ENCODE measurements around the gene PCK1. TPM values are rescaled to one million over a fixed set of nuclear protein-coding genes. Genes with fewer than 3 reads are reported as not detected.
A peak's percentile ranks its signal among the peaks of the same experiment; 100 is the strongest.

PCK1 gene
- total RNA-seq, 4 donors from 2014 or later: 0.56 to 3.4 (median 2.2) TPM

DNA sequence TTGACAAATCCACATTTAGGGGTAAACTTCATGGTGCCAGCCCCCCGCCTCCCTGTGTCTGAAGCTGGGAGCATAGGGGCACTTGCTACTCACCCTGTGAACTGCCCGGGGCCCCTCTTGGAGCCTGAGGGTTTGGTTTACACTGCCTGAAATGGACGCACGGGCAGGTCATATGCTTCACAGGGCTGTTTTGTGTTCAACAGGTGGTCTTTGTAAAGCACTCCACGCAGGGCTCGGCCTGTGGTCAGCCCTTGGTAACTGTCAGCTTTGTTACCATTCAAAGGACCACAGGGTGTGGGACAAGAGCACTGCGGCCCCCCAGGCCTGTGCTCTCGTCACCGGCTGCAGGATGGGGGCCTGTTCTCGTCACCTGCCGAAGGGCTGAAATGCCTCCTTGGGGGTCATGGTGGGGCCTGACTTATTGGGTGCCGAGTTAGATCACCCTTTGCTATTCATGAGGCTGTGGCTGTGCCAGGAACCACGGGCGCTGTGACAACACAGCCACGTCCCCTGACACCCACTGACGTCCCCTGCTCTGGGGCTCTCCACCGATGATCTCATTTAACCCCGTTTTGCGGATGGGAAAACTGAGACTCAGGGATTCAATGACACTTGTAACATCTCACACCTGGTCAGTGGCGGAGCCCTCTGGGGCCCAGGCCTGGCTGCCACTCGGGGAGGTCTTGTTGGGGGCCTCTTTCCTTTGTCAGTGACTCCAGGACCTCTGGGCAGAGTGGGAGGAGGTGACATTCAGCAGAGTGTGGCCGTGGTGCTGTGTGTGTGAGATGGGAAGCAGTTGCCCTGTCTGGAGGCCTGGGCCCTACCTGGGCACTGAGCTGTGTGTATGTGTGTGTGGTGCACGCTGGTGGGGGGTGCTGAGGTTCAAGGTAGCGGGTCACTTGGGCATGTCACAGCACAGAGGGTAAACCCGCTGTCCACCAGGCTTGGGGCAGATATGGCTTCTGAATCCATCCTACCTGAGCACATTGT, 34.4 kb downstream of the PCK1 start:
- no peaks in the 10 kb centered on the region for H3K27me3 ChIP-seq
- no peak overlapping the region for H3K27ac ChIP-seq
- H3K4me3 ChIP-seq (replicated peaks in 1 of 3): no peak overlapping the region
- H3K9me3 ChIP-seq: no peaks in the 10 kb centered on the region
- H3K4me1 ChIP-seq: peaks cover 2 to 7% of the 10 kb centered on the region in 2 donors
- no peaks in the 10 kb centered on the region for H3K36me3 ChIP-seq
- intact Hi-C loops (cut with DNase I): loop anchor here (5.0 to 10.0 kb wide), 2 partner anchors 211 to 617 kb away; no protein-coding TSS in a partner anchor
- WGBS, 2 donors: 86 to 94% methylated on average over 22 to 24 of the region's 25 CpGs
- DNase-seq: no peak
- TF ChIP-seq POLR2A (IDR thresholded peaks at IDR 0.05) (no peak), CTCF (IDR thresholded peaks at IDR 0.05) (no peak)

DNA sequence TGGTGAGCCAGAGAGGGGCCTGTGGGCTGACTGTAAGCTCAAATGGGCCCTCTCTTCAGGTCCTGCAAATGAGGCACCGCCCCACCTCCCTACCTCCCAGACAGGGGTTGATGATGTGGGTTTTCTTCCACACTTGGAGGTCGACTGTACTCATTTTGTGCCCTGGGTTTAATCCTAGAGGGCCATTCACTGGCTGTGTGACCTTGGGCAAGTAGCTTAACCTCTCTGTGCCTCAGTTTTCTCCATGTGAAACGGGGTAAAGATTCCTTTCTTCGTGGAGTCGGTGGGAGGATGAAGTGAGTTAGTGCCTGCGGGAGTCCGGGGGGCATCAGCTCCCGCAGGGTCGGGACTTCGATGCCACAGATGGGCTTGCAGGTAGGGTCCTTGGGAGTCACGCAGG, 35.4 kb downstream of the PCK1 start:
- peaks cover 2 to 7% of the 10 kb centered on the region in 2 donors for H3K4me1 ChIP-seq
- WGBS, 2 donors: 65 to 75% methylated on average over 11 of the region's 11 CpGs
- no peak for DNase-seq
- H3K9me3 ChIP-seq: no peaks in the 10 kb centered on the region
- no peak overlapping the region for H3K27ac ChIP-seq
- H3K4me3 ChIP-seq (replicated peaks in 1 of 3): no peak overlapping the region
- intact Hi-C loops (cut with DNase I): loop anchor here (5.0 to 10.0 kb wide), 2 partner anchors 212 to 616 kb away; no protein-coding TSS in a partner anchor
- no peaks in the 10 kb centered on the region for H3K36me3 ChIP-seq
- H3K27me3 ChIP-seq: no peaks in the 10 kb centered on the region
- TF ChIP-seq POLR2A (IDR thresholded peaks at IDR 0.05): no peak

DNA sequence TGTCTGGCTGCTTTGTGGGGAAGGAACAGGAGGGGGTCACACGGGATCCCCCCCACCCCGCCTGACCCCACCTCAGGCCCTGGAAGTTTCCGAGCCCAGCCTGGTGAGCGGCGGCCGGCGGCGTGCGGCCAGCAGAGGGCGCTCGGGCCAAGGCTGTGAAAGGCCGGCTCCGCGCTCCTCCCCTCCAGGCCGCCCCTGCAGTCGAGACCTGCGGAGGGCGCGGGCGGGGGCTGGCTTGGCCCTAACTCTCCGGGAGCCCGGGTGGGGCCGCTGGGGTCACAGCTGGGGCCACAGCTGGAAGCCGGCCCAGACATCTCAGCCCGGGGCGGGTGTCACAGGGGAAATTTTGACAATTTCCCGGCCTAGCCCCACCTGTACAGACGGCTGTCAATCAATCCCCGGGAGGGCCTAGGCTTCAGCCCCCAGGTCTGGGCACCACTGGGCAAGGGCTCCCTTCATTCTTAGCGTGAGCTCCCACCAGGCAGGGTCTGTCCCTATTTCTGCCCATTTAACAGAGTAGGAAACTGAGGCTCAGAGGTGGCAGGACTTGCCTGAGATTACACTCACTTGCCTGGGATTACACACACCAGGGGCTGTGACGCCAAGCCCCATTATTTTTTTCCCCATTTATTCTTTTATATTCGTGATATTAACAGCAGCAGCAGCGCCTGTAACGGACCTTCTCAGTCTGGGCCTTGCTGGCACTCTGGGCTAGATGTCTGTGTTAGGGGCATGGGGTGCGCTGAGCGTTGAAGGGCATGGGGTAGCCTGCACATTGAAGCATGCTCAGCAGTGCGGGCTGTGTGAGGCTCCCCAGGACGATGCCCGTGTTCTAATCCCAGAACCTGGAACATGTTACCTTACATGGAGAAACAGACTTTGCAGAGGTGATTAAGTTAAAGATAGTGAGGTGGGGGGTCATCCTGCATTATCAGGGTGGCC, 36.4 kb downstream of the PCK1 start:
- no peaks in the 10 kb centered on the region for H3K9me3 ChIP-seq
- no peak overlapping the region for H3K27ac ChIP-seq
- intact Hi-C loops (cut with DNase I): loop anchor here (5.0 to 10.0 kb wide), 2 partner anchors 212 to 615 kb away; no protein-coding TSS in a partner anchor
- H3K27me3 ChIP-seq: no peaks in the 10 kb centered on the region
- no peaks in the 10 kb centered on the region for H3K36me3 ChIP-seq
- TF ChIP-seq POLR2A (IDR thresholded peaks at IDR 0.05) (no peak), CTCF (IDR thresholded peaks at IDR 0.05) (peak; percentile 68 to 97 (median 88))
- no peak overlapping the region for H3K4me3 ChIP-seq (replicated peaks in 1 of 3)
- WGBS, 2 donors: 37 to 63% methylated on average over 12 to 23 of the region's 39 CpGs
- peaks cover 2 to 7% of the 10 kb centered on the region in 2 donors for H3K4me1 ChIP-seq
- peak; percentile 63 to 68 for DNase-seq

DNA sequence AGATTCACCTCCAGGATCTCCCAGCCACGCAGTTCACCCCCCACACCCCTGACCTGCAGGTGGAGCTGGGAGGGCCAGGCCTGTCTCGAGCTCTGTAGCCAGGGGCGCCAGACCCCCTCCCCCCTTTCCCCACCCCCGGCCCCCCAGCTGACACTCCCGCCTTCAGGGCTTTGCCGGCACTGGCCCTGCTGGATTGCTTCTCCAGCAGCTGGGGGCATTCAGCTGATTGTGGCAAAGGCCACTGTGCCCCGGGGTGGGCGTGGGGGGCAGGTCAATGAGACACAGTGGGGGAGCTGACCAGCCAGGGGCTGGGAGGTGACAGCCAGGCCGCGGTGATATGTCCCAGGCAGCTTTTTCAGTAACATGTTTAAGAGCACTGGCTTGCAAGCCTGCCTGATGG, 37.1 kb downstream of the PCK1 start:
- Histone ChIP-seq H3K27ac (no peak overlapping the region), H3K27me3 (no peaks in the 10 kb centered on the region), H3K4me3 (replicated peaks in 1 of 3) (no peak overlapping the region), H3K4me1 (peaks cover 2 to 7% of the 10 kb centered on the region in 2 donors), H3K9me3 (no peaks in the 10 kb centered on the region), H3K36me3 (no peaks in the 10 kb centered on the region)
- TF ChIP-seq CTCF (IDR thresholded peaks at IDR 0.05) (no peak), POLR2A (IDR thresholded peaks at IDR 0.05) (no peak)
- 57 to 59% methylated on average over 3 to 8 of the region's 10 CpGs for WGBS, 2 donors
- DNase-seq: no peak
- intact Hi-C loops (cut with DNase I): loop anchor here (5.0 to 10.0 kb wide), 2 partner anchors 213 to 614 kb away; no protein-coding TSS in a partner anchor

DNA sequence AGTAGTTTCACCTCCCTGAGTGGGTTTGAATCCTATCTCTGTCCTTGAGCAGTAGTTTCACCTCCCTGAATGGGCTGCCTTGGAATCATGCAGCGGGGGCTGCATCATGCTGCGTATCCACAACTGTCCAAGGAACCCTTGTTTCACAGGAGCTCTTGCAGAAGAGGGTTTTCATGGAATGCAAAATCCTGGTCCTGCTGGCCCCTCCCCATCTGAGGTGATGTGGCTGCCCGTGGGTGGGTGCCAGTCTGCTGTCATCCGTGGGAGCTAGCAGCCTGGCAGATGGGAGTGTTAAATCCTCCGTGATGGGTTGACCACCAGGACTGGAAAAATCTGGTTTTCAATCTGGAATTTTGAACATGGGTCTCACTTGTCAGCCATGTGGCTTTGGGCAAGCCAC, 37.6 kb downstream of the PCK1 start:
- Histone ChIP-seq H3K27me3 (no peaks in the 10 kb centered on the region), H3K36me3 (no peaks in the 10 kb centered on the region), H3K4me1 (peaks cover 2 to 7% of the 10 kb centered on the region in 2 donors), H3K9me3 (no peaks in the 10 kb centered on the region), H3K27ac (no peak overlapping the region), H3K4me3 (replicated peaks in 1 of 3) (no peak overlapping the region)
- no peak for TF ChIP-seq POLR2A (IDR thresholded peaks at IDR 0.05)
- TF ChIP-seq CTCF (IDR thresholded peaks at IDR 0.05): no peak
- intact Hi-C loops (cut with DNase I): loop anchor here (5.0 to 10.0 kb wide), 2 partner anchors 214 to 614 kb away; no protein-coding TSS in a partner anchor
- no peak for DNase-seq
- WGBS, 2 donors: 77 to 86% methylated on average over 4 to 5 of the region's 5 CpGs
